BLaER1 treated with 17β-estradiol and CSF1 and Interleukin-3, amounts not matched to agents 10 nM and 100 nM (cell line): ENCODE measurements around the gene MIER1.
"Not testable (repeated sequence)": the region's sequence is repeated elsewhere in the genome, so short reads cannot be mapped to it uniquely, and the experiment has no call there.

ENCODE experiments used
- H3K27ac ChIP-seq, 11 experiments: shearing (Covaris generic); formaldehyde crosslinking; 2 replicates each; pipeline ENCODE4 v1.8.1; 2022
- H3K27me3 ChIP-seq, 11 experiments: shearing (Covaris generic); formaldehyde crosslinking; 2 replicates each; pipeline ENCODE4 v1.8.1; 2022
- H3K36me3 ChIP-seq, 11 experiments: shearing (Covaris generic); formaldehyde crosslinking; 2 replicates each; pipeline ENCODE4 v1.8.1; 2022
- H3K4me1 ChIP-seq, 10 experiments: shearing (Covaris generic); formaldehyde crosslinking; 2 replicates each; pipeline ENCODE4 v1.8.1; 2022
- H3K4me2 ChIP-seq, 11 experiments: shearing (Covaris generic); formaldehyde crosslinking; 2 replicates each; pipeline ENCODE4 v1.8.1; 2022
- H3K4me3 ChIP-seq, 10 experiments: shearing (Covaris generic); formaldehyde crosslinking; 2 replicates each; pipeline ENCODE4 v1.8.1; 2022
- H3K9ac ChIP-seq, 11 experiments: shearing (Covaris generic); formaldehyde crosslinking; 2 replicates each; pipeline ENCODE4 v1.8.1; 2022
- H3K9me3 ChIP-seq, 11 experiments: shearing (Covaris generic); formaldehyde crosslinking; replicated peaks in 1 of 11; 2 replicates each; pipeline ENCODE4 v1.8.1; 2022
- H4K20me1 ChIP-seq, 11 experiments: shearing (Covaris generic); formaldehyde crosslinking; 2 replicates each; pipeline ENCODE4 v1.8.1; 2022
- Cebpa-rat ChIP-seq, 11 experiments: shearing (Covaris generic); IDR thresholded peaks; 2 replicates each; pipeline ENCODE4 v1.8.1; 2022

The MIER1 gene

GRCh38 chr1:66944330-66945274 is 19.8 kb downstream of the MIER1 start:
- H4K20me1 ChIP-seq = peaks cover 18 to 95% (median 64%) of the 10 kb centered on the region in 11 experiments; a peak in 21 of 22 replicates
- no peak overlapping the region for H3K9ac ChIP-seq
- no peak overlapping the region for H3K27ac ChIP-seq
- peaks cover 79 to 100% (median 93%) of the 10 kb centered on the region in 11 experiments for H3K36me3 ChIP-seq
- H3K4me3 ChIP-seq = no peak overlapping the region
- no peaks in the 10 kb centered on the region for H3K9me3 ChIP-seq
- peak overlapping the region in 2 of 11 experiments; percentile 23 to 46; a peak in 1 of 22 replicates for H3K4me2 ChIP-seq
- TF ChIP-seq Cebpa-rat (IDR thresholded peaks at IDR 0.05) = no peak
- no peaks in the 10 kb centered on the region for H3K27me3 ChIP-seq
- H3K4me1 ChIP-seq = peaks cover 7 to 41% (median 17%) of the 10 kb centered on the region in 10 experiments; a peak in 17 of 20 replicates

GRCh38 chr1:66945316-66945715 is 20.5 kb downstream of the MIER1 start:
- no peak for TF ChIP-seq Cebpa-rat (IDR thresholded peaks at IDR 0.05)
- H3K27ac ChIP-seq = no peak overlapping the region
- H3K4me2 ChIP-seq = peak overlapping the region in 1 of 11 experiments; percentile 10; a peak in 1 of 22 replicates
- H3K4me3 ChIP-seq = no peak overlapping the region
- peaks cover 86 to 100% (median 94%) of the 10 kb centered on the region in 11 experiments for H3K36me3 ChIP-seq
- H3K27me3 ChIP-seq = no peaks in the 10 kb centered on the region
- peaks cover 17 to 95% (median 58%) of the 10 kb centered on the region in 11 experiments; a peak in 21 of 22 replicates for H4K20me1 ChIP-seq
- H3K9me3 ChIP-seq = no peaks in the 10 kb centered on the region
- H3K9ac ChIP-seq = no peak overlapping the region
- H3K4me1 ChIP-seq = peaks cover 7 to 41% (median 17%) of the 10 kb centered on the region in 10 experiments; a peak in 17 of 20 replicates

GRCh38 chr1:66947267-66947666 is 22.5 kb downstream of the MIER1 start:
- no peaks in the 10 kb centered on the region for H3K27me3 ChIP-seq

GRCh38 chr1:66951513-66951912 is 26.7 kb downstream of the MIER1 start:
- Histone ChIP-seq H3K4me1 (peaks cover 7 to 14% (median 13%) of the 10 kb centered on the region in 10 experiments; a peak in 17 of 20 replicates), H3K9ac (no peak overlapping the region), H3K27ac (no peak overlapping the region), H3K4me2 (no peak overlapping the region), H3K36me3 (peaks cover 93 to 100% (median 98%) of the 10 kb centered on the region in 11 experiments), H4K20me1 (peaks cover 30 to 95% (median 68%) of the 10 kb centered on the region in 11 experiments; a peak in 19 of 22 replicates), H3K4me3 (no peak overlapping the region), H3K27me3 (no peaks in the 10 kb centered on the region), H3K9me3 (no peaks in the 10 kb centered on the region)
- no peak for TF ChIP-seq Cebpa-rat (IDR thresholded peaks at IDR 0.05)

More at GRCh38 chr1:66947267-66947666, 22.5 kb downstream of the MIER1 start:
- no peak for TF ChIP-seq Cebpa-rat (IDR thresholded peaks at IDR 0.05)
- Histone ChIP-seq H3K36me3 (peaks cover 87 to 100% (median 93%) of the 10 kb centered on the region in 11 experiments), H3K9me3 (no peaks in the 10 kb centered on the region), H3K9ac (no peak overlapping the region), H4K20me1 (peaks cover 23 to 95% (median 54%) of the 10 kb centered on the region in 11 experiments; a peak in 20 of 22 replicates), H3K4me2 (peak overlapping the region in 9 of 11 experiments; percentile 10 to 60 (median 40); a peak in 14 of 22 replicates), H3K27ac (peak overlapping the region in 4 of 11 experiments; percentile 11 to 42 (median 19); a peak in 5 of 22 replicates), H3K4me3 (no peak overlapping the region), H3K4me1 (peaks cover 7 to 41% (median 17%) of the 10 kb centered on the region in 10 experiments; a peak in 17 of 20 replicates)

- H3K9me3 ChIP-seq = no peaks in the 10 kb centered on the region
- no peaks in the 10 kb centered on the region for H3K4me1 ChIP-seq
- H4K20me1 ChIP-seq = peaks cover 22 to 98% (median 68%) of the 10 kb centered on the region in 11 experiments; a peak in 19 of 22 replicates
- no peak overlapping the region for H3K9ac ChIP-seq
- H3K4me2 ChIP-seq = no peak overlapping the region
- H3K4me3 ChIP-seq = no peak overlapping the region
- no peak overlapping the region for H3K27ac ChIP-seq
- no peaks in the 10 kb centered on the region for H3K27me3 ChIP-seq
- H3K36me3 ChIP-seq = peaks cover 93 to 100% (median 98%) of the 10 kb centered on the region in 11 experiments
- TF ChIP-seq Cebpa-rat (IDR thresholded peaks at IDR 0.05) = no peak
Measured at GRCh38 chr1:66954208-66954607, 29.4 kb downstream of the MIER1 start.

- H3K27ac ChIP-seq = no peak overlapping the region
- H3K4me2 ChIP-seq = no peak overlapping the region
- peaks cover 0 to 15% (median 10%) of the 10 kb centered on the region in 10 experiments; a peak in 12 of 20 replicates for H3K4me1 ChIP-seq
- H3K27me3 ChIP-seq = no peaks in the 10 kb centered on the region
- H3K36me3 ChIP-seq = peaks cover 91 to 100% (median 96%) of the 10 kb centered on the region in 11 experiments
- no peak overlapping the region for H3K4me3 ChIP-seq
- no peaks in the 10 kb centered on the region for H3K9me3 ChIP-seq
- no peak overlapping the region for H3K9ac ChIP-seq
- H4K20me1 ChIP-seq = peaks cover 12 to 92% (median 46%) of the 10 kb centered on the region in 11 experiments; a peak in 17 of 22 replicates
- no peak for TF ChIP-seq Cebpa-rat (IDR thresholded peaks at IDR 0.05)
Measured at GRCh38 chr1:66957938-66958337, 33.1 kb downstream of the MIER1 start.

GRCh38 chr1:66966188-66966873 is 41.5 kb downstream of the MIER1 start:
- H3K4me2 ChIP-seq, H3K27me3 ChIP-seq, H3K4me1 ChIP-seq, H3K27ac ChIP-seq, H3K9ac ChIP-seq, H3K4me3 ChIP-seq: not testable (repeated sequence)
- Histone ChIP-seq H3K9me3 (peaks cover 16 to 25% (median 18%) of the 10 kb centered on the region in 11 experiments; a peak in 21 of 22 replicates), H3K36me3 (peaks cover 93 to 100% (median 97%) of the 10 kb centered on the region in 11 experiments), H4K20me1 (peaks cover 0 to 49% (median 0%) of the 10 kb centered on the region in 11 experiments; a peak in 6 of 22 replicates)

- Histone ChIP-seq H4K20me1 (peaks cover 0 to 48% (median 0%) of the 10 kb centered on the region in 11 experiments; a peak in 4 of 22 replicates), H3K27me3 (no peaks in the 10 kb centered on the region), H3K4me3 (no peak overlapping the region), H3K4me1 (no peaks in the 10 kb centered on the region), H3K27ac (no peak overlapping the region), H3K36me3 (peaks cover 85 to 100% (median 93%) of the 10 kb centered on the region in 11 experiments), H3K4me2 (no peak overlapping the region), H3K9me3 (peaks cover 16 to 25% (median 18%) of the 10 kb centered on the region in 11 experiments; a peak in 21 of 22 replicates), H3K9ac (no peak overlapping the region)
- TF ChIP-seq Cebpa-rat (IDR thresholded peaks at IDR 0.05) = no peak
Measured at GRCh38 chr1:66968574-66968973, 43.8 kb downstream of the MIER1 start.
